ENCODE data around the gene SMIM38. TPM values are rescaled to one million over a fixed set of nuclear protein-coding genes. Genes with fewer than 3 reads are reported as not detected.

Gene SMIM38
- total and polyA plus RNA-seq, 2 experiments from 2014 or later = 0.38 TPM; not detected in 1

DNA sequence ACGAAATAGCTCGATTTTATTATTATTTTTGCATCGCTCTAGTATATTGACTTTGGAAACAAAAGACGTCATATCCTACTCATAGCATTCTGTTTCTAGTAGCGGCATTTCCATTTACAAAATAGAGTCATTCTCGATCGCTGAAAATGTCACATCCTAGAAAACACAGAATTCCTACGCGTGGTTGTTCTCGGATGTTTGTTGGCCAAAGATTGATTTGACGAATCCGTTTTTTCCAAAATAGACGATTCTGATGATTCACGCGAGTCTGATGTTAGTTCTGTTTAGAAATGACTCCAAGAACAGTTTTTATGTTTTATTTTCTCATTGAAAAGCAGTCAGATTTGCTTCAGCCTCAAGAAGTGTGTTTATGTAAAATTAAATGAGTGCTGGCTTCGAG lies 47.6 kb downstream of the SMIM38 start (continued):
- TF ChIP-seq, protein P1, sequence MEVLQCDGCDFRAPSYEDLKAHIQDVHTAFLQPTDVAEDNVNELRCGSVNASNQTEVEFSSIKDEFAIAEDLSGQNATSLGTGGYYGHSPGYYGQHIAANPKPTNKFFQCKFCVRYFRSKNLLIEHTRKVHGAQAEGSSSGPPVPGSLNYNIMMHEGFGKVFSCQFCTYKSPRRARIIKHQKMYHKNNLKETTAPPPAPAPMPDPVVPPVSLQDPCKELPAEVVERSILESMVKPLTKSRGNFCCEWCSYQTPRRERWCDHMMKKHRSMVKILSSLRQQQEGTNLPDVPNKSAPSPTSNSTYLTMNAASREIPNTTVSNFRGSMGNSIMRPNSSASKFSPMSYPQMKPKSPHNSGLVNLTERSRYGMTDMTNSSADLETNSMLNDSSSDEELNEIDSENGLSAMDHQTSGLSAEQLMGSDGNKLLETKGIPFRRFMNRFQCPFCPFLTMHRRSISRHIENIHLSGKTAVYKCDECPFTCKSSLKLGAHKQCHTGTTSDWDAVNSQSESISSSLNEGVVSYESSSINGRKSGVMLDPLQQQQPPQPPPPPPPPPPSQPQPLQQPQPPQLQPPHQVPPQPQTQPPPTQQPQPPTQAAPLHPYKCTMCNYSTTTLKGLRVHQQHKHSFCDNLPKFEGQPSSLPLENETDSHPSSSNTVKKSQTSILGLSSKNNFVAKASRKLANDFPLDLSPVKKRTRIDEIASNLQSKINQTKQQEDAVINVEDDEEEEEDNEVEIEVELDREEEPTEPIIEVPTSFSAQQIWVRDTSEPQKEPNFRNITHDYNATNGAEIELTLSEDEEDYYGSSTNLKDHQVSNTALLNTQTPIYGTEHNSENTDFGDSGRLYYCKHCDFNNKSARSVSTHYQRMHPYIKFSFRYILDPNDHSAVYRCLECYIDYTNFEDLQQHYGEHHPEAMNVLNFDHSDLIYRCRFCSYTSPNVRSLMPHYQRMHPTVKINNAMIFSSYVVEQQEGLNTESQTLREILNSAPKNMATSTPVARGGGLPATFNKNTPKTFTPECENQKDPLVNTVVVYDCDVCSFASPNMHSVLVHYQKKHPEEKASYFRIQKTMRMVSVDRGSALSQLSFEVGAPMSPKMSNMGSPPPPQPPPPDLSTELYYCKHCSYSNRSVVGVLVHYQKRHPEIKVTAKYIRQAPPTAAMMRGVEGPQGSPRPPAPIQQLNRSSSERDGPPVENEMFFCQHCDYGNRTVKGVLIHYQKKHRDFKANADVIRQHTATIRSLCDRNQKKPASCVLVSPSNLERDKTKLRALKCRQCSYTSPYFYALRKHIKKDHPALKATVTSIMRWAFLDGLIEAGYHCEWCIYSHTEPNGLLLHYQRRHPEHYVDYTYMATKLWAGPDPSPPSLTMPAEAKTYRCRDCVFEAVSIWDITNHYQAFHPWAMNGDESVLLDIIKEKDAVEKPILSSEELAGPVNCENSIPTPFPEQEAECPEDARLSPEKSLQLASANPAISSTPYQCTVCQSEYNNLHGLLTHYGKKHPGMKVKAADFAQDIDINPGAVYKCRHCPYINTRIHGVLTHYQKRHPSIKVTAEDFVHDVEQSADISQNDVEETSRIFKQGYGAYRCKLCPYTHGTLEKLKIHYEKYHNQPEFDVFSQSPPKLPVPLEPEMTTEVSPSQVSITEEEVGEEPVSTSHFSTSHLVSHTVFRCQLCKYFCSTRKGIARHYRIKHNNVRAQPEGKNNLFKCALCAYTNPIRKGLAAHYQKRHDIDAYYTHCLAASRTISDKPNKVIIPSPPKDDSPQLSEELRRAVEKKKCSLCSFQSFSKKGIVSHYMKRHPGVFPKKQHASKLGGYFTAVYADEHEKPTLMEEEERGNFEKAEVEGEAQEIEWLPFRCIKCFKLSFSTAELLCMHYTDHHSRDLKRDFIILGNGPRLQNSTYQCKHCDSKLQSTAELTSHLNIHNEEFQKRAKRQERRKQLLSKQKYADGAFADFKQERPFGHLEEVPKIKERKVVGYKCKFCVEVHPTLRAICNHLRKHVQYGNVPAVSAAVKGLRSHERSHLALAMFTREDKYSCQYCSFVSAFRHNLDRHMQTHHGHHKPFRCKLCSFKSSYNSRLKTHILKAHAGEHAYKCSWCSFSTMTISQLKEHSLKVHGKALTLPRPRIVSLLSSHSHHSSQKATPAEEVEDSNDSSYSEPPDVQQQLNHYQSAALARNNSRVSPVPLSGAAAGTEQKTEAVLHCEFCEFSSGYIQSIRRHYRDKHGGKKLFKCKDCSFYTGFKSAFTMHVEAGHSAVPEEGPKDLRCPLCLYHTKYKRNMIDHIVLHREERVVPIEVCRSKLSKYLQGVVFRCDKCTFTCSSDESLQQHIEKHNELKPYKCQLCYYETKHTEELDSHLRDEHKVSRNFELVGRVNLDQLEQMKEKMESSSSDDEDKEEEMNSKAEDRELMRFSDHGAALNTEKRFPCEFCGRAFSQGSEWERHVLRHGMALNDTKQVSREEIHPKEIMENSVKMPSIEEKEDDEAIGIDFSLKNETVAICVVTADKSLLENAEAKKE (CRISPR knock-in tag; IDR thresholded peaks at IDR 0.05) = no peak
- TF ChIP-seq POLR2AphosphoS5 (IDR thresholded peaks at IDR 0.05; ENCODE audit: low read depth) (no peak), STAT1 (IDR thresholded peaks at IDR 0.05; ENCODE audit: unreplicated experiment) (no peak)

DNA sequence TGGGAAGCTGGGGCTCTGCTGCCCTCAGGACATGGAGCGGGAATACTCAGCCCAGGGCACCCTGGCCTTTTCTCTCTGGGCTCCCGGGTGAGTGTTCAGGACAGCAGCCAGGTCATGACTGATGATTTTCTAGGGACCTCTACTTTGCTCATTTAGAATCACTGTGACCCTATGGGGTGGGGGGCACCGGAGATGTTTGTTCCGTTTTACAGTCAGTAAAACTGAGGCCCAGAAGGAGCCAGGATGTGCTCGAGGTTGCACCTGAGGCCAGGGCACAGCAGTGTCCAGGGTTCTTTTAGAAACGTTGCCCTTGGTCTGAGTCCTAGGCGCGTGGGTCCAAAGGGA lies 48.1 kb downstream of the SMIM38 start:
- Histone ChIP-seq H3K9me2 (ENCODE audit: insufficient read depth) (peaks cover under 1% of the 10 kb centered on the region; the same call in 1 of the 2 replicates), H2AFZ (no peak overlapping the region), H3F3A (replicated peaks; ENCODE audit: low read depth) (no peaks in the 10 kb centered on the region), H3K36me3 (ENCODE audit: insufficient read depth) (no peaks in the 10 kb centered on the region), H4K20me1 (replicated peaks; ENCODE audit: insufficient read depth) (no peaks in the 10 kb centered on the region), H3K27me3 (ENCODE audit: insufficient read depth) (no peaks in the 10 kb centered on the region), H3K27ac (ENCODE audit: low read depth) (no peak overlapping the region), H3K4me1 (ENCODE audit: insufficient read depth) (no peaks in the 10 kb centered on the region), H3K4me3 (no peak overlapping the region), H3K4me2 (no peak overlapping the region), H3K79me2 (replicated peaks; ENCODE audit: insufficient read depth) (no peaks in the 10 kb centered on the region)
- Mint-ChIP-seq H3K9me3 (peaks cover 3% of the 10 kb centered on the region; the same call in 1 of the 3 replicates), H3K27ac (no peak overlapping the region), H3K36me3 (ENCODE audit: low read depth) (no peaks in the 10 kb centered on the region; the same call in 2 of the 3 replicates), H3K4me1 (peaks cover 3% of the 10 kb centered on the region), H3K27me3 (ENCODE audit: insufficient read depth, low read depth, poor library complexity) (peaks cover 12% of the 10 kb centered on the region), H3K4me3 (no peak overlapping the region)
- ATAC-seq (no peak), DNase-seq (ENCODE audit: low spot score) (no peak)
- TF ChIP-seq POLR2AphosphoS5 (IDR thresholded peaks at IDR 0.05; ENCODE audit: low read depth) (no peak), ZNF114 (CRISPR knock-in tag; IDR thresholded peaks at IDR 0.05) (no peak), NANOG (IDR thresholded peaks at IDR 0.05; ENCODE audit: borderline replicate concordance) (no peak), STAT1 (IDR thresholded peaks at IDR 0.05; ENCODE audit: unreplicated experiment) (no peak)
- TF ChIP-seq, protein P2, sequence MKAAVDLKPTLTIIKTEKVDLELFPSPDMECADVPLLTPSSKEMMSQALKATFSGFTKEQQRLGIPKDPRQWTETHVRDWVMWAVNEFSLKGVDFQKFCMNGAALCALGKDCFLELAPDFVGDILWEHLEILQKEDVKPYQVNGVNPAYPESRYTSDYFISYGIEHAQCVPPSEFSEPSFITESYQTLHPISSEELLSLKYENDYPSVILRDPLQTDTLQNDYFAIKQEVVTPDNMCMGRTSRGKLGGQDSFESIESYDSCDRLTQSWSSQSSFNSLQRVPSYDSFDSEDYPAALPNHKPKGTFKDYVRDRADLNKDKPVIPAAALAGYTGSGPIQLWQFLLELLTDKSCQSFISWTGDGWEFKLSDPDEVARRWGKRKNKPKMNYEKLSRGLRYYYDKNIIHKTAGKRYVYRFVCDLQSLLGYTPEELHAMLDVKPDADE (IDR thresholded peaks at IDR 0.05) = no peak
- TF ChIP-seq, protein P3, sequence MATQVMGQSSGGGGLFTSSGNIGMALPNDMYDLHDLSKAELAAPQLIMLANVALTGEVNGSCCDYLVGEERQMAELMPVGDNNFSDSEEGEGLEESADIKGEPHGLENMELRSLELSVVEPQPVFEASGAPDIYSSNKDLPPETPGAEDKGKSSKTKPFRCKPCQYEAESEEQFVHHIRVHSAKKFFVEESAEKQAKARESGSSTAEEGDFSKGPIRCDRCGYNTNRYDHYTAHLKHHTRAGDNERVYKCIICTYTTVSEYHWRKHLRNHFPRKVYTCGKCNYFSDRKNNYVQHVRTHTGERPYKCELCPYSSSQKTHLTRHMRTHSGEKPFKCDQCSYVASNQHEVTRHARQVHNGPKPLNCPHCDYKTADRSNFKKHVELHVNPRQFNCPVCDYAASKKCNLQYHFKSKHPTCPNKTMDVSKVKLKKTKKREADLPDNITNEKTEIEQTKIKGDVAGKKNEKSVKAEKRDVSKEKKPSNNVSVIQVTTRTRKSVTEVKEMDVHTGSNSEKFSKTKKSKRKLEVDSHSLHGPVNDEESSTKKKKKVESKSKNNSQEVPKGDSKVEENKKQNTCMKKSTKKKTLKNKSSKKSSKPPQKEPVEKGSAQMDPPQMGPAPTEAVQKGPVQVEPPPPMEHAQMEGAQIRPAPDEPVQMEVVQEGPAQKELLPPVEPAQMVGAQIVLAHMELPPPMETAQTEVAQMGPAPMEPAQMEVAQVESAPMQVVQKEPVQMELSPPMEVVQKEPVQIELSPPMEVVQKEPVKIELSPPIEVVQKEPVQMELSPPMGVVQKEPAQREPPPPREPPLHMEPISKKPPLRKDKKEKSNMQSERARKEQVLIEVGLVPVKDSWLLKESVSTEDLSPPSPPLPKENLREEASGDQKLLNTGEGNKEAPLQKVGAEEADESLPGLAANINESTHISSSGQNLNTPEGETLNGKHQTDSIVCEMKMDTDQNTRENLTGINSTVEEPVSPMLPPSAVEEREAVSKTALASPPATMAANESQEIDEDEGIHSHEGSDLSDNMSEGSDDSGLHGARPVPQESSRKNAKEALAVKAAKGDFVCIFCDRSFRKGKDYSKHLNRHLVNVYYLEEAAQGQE (IDR thresholded peaks at IDR 0.05; ENCODE audit: unreplicated experiment) = no peak
- TF ChIP-seq, protein P4, sequence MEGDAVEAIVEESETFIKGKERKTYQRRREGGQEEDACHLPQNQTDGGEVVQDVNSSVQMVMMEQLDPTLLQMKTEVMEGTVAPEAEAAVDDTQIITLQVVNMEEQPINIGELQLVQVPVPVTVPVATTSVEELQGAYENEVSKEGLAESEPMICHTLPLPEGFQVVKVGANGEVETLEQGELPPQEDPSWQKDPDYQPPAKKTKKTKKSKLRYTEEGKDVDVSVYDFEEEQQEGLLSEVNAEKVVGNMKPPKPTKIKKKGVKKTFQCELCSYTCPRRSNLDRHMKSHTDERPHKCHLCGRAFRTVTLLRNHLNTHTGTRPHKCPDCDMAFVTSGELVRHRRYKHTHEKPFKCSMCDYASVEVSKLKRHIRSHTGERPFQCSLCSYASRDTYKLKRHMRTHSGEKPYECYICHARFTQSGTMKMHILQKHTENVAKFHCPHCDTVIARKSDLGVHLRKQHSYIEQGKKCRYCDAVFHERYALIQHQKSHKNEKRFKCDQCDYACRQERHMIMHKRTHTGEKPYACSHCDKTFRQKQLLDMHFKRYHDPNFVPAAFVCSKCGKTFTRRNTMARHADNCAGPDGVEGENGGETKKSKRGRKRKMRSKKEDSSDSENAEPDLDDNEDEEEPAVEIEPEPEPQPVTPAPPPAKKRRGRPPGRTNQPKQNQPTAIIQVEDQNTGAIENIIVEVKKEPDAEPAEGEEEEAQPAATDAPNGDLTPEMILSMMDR (conservative IDR thresholded peaks at IDR 0.05; ENCODE audit: low read depth in 2 of 2) = no peak

Measured in GM23338 (cell line).